ENCODE measurements around the gene AFAP1.

Gene AFAP1

DNA sequence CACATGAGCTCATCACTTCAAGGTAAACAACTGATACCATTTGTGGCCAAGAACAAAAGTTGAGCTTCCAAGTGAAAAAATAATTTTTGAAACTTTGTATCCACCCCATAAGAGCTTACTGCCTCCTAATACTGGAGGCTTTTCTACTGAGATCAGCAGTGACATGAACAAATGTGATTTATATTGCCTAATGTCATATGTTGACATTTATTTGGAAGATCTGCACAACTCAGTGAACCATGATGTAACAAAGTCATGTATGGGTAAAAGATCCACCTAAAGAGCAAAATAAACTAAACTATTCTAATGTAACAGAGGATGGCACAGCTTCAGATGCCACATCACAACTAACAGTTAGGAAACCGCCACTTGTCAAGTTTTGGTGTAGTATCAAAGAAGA lies 65.8 kb downstream of the AFAP1 start:
- no peak overlapping the region for H3K4me3 ChIP-seq (ENCODE audit: low read length)
- no peak overlapping the region for H3K27ac ChIP-seq (ENCODE audit: low read depth, low read length)
- no peaks in the 10 kb centered on the region for H3K36me3 ChIP-seq (ENCODE audit: control insufficient read depth, insufficient read depth, low read length)
- no peaks in the 10 kb centered on the region for H3K27me3 ChIP-seq (ENCODE audit: control insufficient read depth, insufficient read depth, low read length)
- peaks cover 43% of the 10 kb centered on the region for H3K4me1 ChIP-seq (ENCODE audit: control insufficient read depth, insufficient read depth, low read length)
- no peak overlapping the region for H3K9ac ChIP-seq (ENCODE audit: low read length)

DNA sequence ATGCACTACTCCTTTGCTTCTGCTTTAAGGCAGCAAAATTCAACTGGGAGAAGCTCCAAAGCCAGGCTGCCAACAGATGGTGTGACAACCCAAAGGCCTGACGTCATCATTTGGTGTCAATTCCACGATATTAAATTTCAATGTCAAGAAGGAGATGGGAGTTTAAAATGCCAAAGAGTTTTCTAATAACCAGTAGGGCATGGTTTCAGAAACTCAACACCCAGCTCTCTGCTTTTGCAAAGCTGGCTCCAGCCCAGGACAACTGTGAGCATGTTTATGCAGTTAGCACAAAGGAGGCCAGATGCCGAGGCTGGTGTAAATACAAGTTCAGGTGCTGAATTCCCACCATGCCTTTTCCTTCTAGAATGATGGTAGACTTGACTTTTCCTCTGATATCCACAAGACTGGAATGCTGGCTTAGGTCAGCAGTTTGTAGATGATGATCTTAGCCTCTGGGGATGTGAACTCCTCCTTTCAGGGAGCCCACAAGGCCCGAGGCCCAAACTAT lies 67.3 kb downstream of the AFAP1 start:
- Histone ChIP-seq H3K9ac (ENCODE audit: low read length) (no peak overlapping the region), H3K4me1 (ENCODE audit: control insufficient read depth, insufficient read depth, low read length) (peaks cover 34% of the 10 kb centered on the region), H3K4me3 (ENCODE audit: low read length) (no peak overlapping the region), H3K27ac (ENCODE audit: low read depth, low read length) (peak overlapping the region; percentile 62), H3K36me3 (ENCODE audit: control insufficient read depth, insufficient read depth, low read length) (peaks cover 2% of the 10 kb centered on the region), H3K27me3 (ENCODE audit: control insufficient read depth, insufficient read depth, low read length) (no peaks in the 10 kb centered on the region)

DNA sequence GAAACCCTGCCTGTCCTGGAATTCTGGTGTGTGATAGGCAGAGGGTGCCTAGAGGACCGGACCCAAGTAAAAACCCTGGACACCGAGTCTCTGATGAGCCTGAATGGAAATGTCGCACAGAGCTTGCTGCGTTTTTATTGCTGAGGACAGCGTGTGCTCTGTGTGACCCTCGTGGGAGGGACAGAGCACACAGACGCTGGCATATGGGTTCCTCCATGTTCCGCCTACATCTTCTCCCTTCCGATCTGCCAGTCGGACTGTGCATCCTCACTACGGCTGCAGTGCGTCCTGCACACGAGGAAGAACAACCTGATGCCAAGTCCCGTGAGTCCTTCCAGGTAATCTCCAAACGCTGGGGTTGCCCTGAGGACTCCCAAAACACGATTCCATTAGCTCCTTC lies 68.3 kb downstream of the AFAP1 start:
- Histone ChIP-seq H3K36me3 (ENCODE audit: control insufficient read depth, insufficient read depth, low read length) (peaks cover 2% of the 10 kb centered on the region), H3K4me1 (ENCODE audit: control insufficient read depth, insufficient read depth, low read length) (peaks cover 25% of the 10 kb centered on the region), H3K9ac (ENCODE audit: low read length) (no peak overlapping the region), H3K27me3 (ENCODE audit: control insufficient read depth, insufficient read depth, low read length) (no peaks in the 10 kb centered on the region), H3K4me3 (ENCODE audit: low read length) (no peak overlapping the region), H3K27ac (ENCODE audit: low read depth, low read length) (peak overlapping the region; percentile 41)

DNA sequence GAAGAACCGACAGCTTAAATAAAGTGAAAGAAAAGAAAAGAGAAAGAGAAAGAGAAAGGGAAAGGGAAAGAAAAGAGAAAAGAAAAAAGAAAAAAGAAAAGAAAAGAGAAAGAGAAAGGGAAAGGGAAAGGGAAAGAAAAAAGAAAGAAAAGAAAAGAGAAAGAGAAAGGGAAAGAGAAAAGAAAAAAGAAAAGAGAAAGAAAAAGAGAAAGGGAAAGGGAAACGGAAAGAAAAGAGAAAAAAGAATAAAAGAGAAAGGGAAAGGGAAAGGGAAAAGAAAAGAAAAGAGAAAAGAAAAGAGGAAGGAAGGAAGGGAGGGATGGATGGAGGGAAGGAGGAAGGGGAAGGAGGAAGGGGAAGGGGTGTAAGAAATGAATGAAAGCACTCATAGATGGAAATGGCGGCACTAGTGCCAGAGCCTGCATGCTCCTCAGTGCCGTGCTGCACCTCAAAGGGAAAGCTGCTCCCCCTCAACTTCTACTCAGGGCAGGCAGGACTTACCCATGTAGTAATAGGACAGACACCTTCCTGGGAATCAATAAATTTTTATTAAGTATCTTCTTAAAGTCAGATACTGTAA lies 70.7 kb downstream of the AFAP1 start:
- peaks cover 20% of the 10 kb centered on the region for H3K4me1 ChIP-seq (ENCODE audit: control insufficient read depth, insufficient read depth, low read length)
- no peak overlapping the region for H3K4me3 ChIP-seq (ENCODE audit: low read length)
- peaks cover 2% of the 10 kb centered on the region for H3K36me3 ChIP-seq (ENCODE audit: control insufficient read depth, insufficient read depth, low read length)
- H3K27me3 ChIP-seq (ENCODE audit: control insufficient read depth, insufficient read depth, low read length) = no peaks in the 10 kb centered on the region
- H3K9ac ChIP-seq (ENCODE audit: low read length) = no peak overlapping the region
- H3K27ac ChIP-seq (ENCODE audit: low read depth, low read length) = no peak overlapping the region

DNA sequence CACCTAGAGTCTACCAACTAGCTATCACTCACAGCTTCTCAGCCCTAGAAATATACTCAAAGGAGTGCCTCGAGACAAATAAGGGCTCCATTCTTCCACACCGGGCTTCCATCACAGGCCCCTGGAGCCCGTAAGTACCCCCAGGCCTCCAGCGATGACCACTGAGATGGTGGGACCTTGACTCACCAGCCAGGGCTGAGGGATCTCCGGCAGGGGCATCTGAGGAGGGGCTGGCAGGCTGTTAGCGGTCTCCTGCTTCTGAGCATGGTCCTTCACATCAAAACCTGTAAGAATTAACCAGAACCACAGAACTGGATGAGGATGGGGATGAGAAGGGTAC lies 71.3 kb downstream of the AFAP1 start:
- Histone ChIP-seq H3K27me3 (ENCODE audit: control insufficient read depth, insufficient read depth, low read length) (no peaks in the 10 kb centered on the region), H3K36me3 (ENCODE audit: control insufficient read depth, insufficient read depth, low read length) (peaks cover 2% of the 10 kb centered on the region), H3K9ac (ENCODE audit: low read length) (no peak overlapping the region), H3K4me1 (ENCODE audit: control insufficient read depth, insufficient read depth, low read length) (peaks cover 20% of the 10 kb centered on the region), H3K27ac (ENCODE audit: low read depth, low read length) (no peak overlapping the region), H3K4me3 (ENCODE audit: low read length) (no peak overlapping the region)

DNA sequence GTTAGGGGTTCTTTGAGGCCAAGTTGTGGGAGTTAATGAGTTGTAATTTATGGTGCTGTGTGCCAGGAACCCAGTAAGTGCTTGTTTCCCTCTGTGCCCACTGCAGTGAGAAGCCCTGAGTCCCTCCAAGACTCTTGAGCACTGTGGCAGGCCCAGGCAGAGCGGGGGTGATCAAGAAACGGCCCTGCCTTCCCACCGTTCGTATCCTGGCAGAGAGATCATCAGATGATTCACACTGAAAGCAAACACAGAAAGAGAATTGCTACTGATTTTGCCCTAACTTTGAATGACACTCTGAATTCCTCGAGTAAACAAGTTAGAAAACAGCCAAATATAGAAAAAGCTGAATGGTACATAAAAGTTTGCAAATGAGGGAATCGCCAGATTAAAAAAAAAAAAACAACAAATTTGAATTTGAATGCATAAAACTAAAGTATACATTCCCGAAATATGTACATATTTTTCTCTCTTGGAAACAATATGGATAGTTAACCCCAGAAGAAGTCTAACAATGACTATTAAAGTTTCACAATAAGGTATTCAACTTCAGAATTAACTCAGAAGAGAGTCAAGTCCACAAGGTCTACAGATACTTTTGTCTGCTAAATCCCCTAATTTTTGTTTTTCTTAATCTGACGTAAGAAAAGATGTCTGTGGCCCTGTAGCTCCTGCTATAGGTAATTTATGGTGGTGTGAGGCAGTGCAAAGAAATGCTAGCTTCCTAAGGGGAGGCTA lies 71.8 kb downstream of the AFAP1 start:
- Histone ChIP-seq H3K4me1 (ENCODE audit: control insufficient read depth, insufficient read depth, low read length) (peaks cover 20% of the 10 kb centered on the region), H3K27ac (ENCODE audit: low read depth, low read length) (no peak overlapping the region)

DNA sequence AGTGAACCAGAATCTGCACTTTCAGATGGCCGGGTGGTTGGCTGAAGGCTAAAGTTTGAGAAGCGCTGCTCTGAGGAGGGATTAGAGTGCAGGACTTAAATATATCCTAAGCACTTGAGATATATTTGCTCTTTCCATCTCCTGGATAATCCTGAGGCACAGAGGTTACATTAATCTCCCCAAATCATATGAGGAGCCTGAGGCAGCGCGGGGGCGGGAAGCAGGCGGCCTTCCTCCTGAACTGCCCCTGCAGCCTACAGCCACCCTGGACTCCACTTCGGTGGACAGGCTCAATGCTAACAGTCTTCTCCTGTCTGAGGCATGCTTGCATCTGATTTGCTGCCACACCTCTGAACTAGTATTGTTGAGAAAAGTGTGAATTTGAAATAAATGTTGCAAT lies 72.5 kb downstream of the AFAP1 start:
- Histone ChIP-seq H3K9ac (ENCODE audit: low read length) (no peak overlapping the region), H3K27ac (ENCODE audit: low read depth, low read length) (no peak overlapping the region), H3K36me3 (ENCODE audit: control insufficient read depth, insufficient read depth, low read length) (peaks cover 2% of the 10 kb centered on the region), H3K27me3 (ENCODE audit: control insufficient read depth, insufficient read depth, low read length) (no peaks in the 10 kb centered on the region), H3K4me3 (ENCODE audit: low read length) (no peak overlapping the region), H3K4me1 (ENCODE audit: control insufficient read depth, insufficient read depth, low read length) (peaks cover 19% of the 10 kb centered on the region)

More for the DNA sequence above, 71.8 kb downstream of the AFAP1 start:
- Histone ChIP-seq H3K27me3 (ENCODE audit: control insufficient read depth, insufficient read depth, low read length) (no peaks in the 10 kb centered on the region), H3K4me3 (ENCODE audit: low read length) (no peak overlapping the region), H3K9ac (ENCODE audit: low read length) (no peak overlapping the region), H3K36me3 (ENCODE audit: control insufficient read depth, insufficient read depth, low read length) (peaks cover 2% of the 10 kb centered on the region)

DNA sequence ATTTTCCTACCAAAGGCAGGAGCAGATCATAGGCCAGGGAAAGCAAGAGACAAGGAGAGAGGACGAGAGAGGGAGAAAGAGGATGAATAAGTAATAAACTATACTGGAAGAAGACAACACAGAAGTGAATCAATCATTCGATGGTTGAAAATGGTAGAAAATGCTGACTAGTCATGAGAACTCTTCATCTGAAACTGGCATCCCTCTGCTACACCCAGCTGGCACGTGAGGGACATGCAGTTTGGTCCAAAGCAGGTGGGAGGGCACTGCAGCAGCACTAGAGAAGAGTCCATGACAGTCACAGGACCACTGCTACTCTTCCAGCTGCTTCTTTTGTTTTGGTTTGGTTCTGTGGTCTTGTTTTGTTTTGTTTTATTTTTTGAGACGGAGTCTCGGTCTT lies 74.1 kb downstream of the AFAP1 start:
- Histone ChIP-seq H3K36me3 (ENCODE audit: control insufficient read depth, insufficient read depth, low read length) (peaks cover 2% of the 10 kb centered on the region), H3K9ac (ENCODE audit: low read length) (no peak overlapping the region), H3K4me3 (ENCODE audit: low read length) (no peak overlapping the region), H3K27ac (ENCODE audit: low read depth, low read length) (no peak overlapping the region), H3K27me3 (ENCODE audit: control insufficient read depth, insufficient read depth, low read length) (no peaks in the 10 kb centered on the region), H3K4me1 (ENCODE audit: control insufficient read depth, insufficient read depth, low read length) (peaks cover 14% of the 10 kb centered on the region)

DNA sequence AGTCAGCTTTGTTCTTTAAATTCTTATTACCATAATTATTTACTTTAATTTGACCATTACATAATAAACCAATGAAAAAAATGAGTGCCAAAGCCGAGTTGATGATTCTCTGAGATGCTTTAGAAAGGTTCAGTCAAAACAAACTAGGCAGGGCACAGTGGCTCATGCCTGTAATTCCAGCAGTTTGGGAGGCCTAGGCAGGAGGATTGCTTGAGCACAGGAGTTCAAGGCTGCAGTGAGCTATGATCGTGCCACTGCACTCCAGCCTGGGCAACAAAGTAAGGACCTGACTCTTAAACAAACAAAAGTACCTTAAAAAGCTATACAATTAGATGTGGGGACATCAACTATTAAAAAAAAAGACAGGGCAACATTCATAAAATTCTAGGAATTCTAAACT lies 75.0 kb downstream of the AFAP1 start:
- no peaks in the 10 kb centered on the region for H3K27me3 ChIP-seq (ENCODE audit: control insufficient read depth, insufficient read depth, low read length)
- H3K4me1 ChIP-seq (ENCODE audit: control insufficient read depth, insufficient read depth, low read length) = peaks cover 13% of the 10 kb centered on the region
- peaks cover 2% of the 10 kb centered on the region for H3K36me3 ChIP-seq (ENCODE audit: control insufficient read depth, insufficient read depth, low read length)
- no peak overlapping the region for H3K27ac ChIP-seq (ENCODE audit: low read depth, low read length)
- no peak overlapping the region for H3K9ac ChIP-seq (ENCODE audit: low read length)
- H3K4me3 ChIP-seq (ENCODE audit: low read length) = no peak overlapping the region

DNA sequence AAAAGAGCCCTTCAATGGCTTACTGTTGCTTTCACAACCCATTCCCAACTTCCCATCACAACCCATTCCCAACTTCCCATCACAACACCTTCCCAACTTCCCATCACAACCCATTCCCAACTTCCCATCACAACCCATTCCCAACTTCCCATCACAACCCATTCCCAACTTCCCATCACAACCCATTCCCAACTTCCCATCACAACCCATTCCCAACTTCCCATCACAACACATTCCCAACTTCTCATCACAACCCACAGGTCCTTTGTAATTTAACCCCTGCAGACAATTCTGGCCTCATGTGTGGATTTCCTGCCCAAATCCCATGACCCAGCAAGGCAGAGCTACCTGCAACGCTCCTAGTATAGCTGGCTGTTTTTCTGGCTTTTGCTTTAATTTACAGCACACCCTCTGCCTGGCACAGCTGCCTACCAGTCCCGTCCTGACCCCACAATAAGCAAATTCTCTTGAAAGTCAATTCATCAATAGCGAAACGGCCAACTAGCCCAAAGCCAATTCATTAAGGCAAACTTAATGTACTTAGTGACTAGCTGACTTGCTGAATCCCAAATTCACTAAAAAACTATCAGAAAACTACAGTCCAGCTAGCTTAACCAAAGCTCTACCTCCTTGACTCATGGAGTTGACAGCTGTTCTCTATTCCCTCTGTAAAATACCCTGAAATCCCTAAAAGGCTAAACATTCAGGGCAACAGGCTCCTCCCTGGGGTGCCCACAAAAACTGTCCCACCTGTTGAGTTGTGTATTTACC lies 75.6 kb downstream of the AFAP1 start:
- Histone ChIP-seq H3K4me1 (ENCODE audit: control insufficient read depth, insufficient read depth, low read length) (peaks cover 10% of the 10 kb centered on the region), H3K9ac (ENCODE audit: low read length) (no peak overlapping the region), H3K4me3 (ENCODE audit: low read length) (no peak overlapping the region), H3K27ac (ENCODE audit: low read depth, low read length) (no peak overlapping the region), H3K27me3 (ENCODE audit: control insufficient read depth, insufficient read depth, low read length) (no peaks in the 10 kb centered on the region), H3K36me3 (ENCODE audit: control insufficient read depth, insufficient read depth, low read length) (peaks cover 2% of the 10 kb centered on the region)

DNA sequence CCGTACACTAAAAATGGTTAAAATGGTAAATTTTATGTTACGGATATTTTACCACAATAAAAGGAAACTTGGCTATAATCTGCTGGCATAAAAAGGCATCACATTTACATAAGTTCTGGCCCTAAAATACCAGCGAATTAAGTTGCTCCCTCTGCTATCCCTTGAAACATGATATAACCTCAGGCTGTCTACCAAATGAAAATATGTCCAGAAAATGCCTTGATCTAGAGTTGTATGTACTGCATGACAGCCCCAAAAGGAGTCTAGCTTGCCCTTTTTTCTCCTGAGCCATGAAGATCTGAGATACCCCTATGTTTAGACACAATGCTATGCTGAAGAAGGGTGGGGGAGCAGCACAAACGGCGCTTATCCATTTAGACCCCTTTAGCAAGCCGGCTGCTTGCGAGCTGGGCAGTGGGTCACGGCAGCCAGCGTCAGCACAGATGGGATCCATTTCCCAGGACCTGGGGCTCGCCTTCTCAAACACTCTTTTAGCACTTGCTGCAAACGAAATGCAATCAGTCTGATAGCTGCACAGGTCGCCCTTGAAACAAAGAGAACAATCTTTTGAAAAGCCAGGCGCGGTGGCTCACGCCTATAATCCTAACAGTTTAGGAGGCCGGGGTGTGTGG lies 77.0 kb downstream of the AFAP1 start:
- H3K4me3 ChIP-seq (ENCODE audit: low read length) = no peak overlapping the region
- H3K27me3 ChIP-seq (ENCODE audit: control insufficient read depth, insufficient read depth, low read length) = no peaks in the 10 kb centered on the region
- peaks cover 20% of the 10 kb centered on the region for H3K4me1 ChIP-seq (ENCODE audit: control insufficient read depth, insufficient read depth, low read length)
- H3K27ac ChIP-seq (ENCODE audit: low read depth, low read length) = no peak overlapping the region
- no peaks in the 10 kb centered on the region for H3K36me3 ChIP-seq (ENCODE audit: control insufficient read depth, insufficient read depth, low read length)
- H3K9ac ChIP-seq (ENCODE audit: low read length) = no peak overlapping the region

DNA sequence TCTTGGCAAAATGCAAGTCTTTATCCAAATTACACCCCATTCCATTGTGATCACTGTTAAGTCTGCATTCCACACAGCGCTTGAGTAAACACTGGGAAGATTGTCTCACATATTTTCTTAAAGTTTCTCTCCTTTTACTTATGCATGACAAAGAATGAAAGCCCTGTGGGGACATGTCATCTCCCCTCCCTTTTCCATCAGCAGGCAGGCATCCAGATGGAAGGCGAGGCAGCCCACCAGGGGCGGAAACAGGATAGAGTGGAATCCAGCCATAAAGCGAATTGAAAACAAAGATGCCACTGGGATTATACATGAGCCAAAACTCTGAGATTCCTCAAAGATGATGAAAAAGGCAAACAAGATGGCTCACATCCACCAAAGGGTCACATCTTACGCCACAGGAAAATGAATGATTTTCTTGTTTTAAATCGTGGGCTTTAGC lies 78.2 kb downstream of the AFAP1 start:
- Histone ChIP-seq H3K9ac (ENCODE audit: low read length) (no peak overlapping the region), H3K36me3 (ENCODE audit: control insufficient read depth, insufficient read depth, low read length) (no peaks in the 10 kb centered on the region), H3K27ac (ENCODE audit: low read depth, low read length) (no peak overlapping the region), H3K4me3 (ENCODE audit: low read length) (no peak overlapping the region), H3K4me1 (ENCODE audit: control insufficient read depth, insufficient read depth, low read length) (peaks cover 30% of the 10 kb centered on the region), H3K27me3 (ENCODE audit: control insufficient read depth, insufficient read depth, low read length) (no peaks in the 10 kb centered on the region)
